GM19467 (cell line): ENCODE results near the gene FAM107B.

Source experiments
- ATAC-seq: cut with Tn5 transposase; IDR thresholded peaks from one replicate; pipeline ENCODE4 v1.9.1; 2021; ENCODE audit warnings: mild to moderate bottlenecking, moderate library complexity; ENCODE audit not compliant: unreplicated experiment

FAM107B gene

DNA sequence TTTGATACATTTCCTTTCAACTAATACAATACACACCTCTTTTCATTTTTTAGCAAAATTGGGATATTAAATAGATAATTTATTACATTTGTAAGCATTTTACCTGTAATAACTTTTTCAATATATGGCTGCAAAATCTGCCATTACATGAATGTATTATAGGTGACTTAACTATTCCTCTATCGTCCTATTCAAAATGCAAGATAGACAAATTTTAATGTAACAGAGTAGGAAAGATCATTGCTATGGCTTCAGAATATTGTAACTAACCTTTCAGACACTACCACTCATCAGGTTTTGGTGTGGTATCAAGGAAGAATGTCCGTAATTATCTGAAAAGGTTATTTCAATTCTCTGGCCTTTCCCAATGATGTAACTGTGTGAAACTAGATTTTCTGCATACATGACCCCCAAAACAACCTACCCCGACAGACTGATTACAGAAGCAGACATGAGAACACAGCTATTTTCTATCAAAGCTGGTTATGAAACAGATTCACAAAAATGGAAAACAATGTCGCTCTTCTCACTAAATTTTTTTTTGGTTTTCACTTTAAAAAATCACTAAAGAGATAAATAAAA is 211.2 kb downstream of the FAM107B start:
- ATAC-seq = no peak

DNA sequence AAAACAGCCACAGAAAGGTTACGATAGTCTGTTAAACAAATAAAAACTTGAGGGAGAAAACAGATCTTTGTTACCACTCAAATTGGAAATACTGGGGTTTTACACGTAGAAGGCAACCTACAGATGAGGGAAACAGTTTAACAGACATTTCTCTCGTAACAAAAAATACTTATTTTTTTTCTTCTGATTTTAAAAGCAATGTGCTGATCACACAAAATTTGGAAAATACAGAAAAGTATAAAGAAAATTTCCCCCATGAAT is 211.7 kb downstream of the FAM107B start:
- no peak for ATAC-seq

DNA sequence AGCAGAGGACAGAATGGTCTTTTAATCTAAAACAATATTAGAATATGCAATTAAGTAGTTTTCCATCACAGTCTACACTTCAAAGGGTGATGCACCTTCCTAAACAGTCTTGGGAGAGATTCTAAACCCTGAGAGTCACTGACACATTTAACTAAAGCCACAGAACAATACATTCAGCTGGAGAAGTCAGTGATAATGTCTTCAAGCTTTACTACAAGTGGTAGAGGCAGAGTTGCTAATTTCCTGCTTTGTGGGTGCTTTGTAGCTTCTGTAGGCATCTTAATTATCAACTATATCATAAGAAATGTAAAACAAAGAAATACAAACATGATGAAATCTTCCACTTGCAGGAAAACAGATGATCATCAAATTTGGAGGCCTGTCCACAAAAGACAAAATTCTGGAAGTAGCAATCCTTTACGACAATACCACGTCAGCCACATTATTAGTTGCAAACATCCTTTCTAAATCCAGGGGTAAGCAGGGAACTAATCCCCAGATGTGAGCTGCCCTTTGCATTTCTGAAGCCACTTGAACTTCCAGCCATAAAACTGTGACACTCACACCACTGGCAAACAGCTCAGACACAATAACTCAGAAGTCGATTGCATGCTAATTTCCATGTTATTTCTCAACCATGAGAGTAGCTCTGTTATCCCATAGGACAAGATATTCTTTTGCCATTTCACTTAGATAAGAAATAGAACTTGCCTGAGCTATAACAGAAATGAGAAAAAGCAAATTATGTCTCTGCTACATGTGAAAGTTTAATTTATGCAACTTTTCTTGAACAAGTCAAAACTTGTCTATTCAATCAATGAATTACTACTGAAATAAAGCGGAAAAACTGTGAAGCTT is 212.2 kb downstream of the FAM107B start:
- ATAC-seq = no peak

DNA sequence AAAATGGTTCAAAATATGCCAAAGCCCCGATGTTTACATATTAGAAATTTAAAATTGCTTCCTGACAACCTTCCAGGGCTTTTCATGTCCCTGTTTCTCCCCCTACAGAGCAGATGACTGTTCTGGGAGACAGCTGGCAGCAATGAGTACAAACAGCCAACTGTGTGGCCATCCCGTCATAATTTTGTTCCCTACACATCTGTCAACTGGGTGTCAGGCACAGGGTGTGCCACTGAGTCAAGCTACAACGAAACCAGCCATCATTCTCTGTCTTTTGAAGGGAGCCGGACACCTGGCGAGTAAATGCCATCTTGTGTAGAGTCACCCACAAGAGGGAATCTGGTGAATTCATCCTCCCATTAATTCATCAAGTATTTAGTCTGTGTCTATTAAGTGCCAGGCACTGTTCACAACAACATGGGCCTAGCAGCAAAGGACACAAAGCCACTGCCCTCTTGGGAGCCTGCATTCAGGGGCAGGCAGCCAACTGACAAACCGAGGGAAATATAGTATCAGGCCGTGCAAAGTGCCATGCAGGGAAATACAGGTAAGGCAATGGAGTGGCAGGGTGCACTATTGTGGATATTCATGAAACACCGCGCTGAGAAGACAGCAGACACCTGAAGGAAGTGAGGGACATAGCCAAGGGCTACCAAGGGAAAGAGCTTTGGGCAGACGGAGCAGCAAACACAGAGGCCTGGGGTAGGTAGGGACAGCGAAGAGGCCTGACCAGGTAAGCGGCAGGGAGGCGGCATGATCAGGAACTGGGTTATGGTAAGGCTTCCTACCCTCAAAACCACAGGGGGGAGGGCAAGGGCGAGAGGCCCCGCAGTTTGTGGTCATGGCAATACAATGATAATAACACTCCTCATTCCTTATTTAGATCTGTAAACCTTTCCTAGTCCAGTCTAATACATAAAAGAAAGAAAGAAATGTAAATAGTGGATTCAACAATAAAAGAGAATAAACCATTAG is 213.6 kb downstream of the FAM107B start:
- ATAC-seq = no peak

DNA sequence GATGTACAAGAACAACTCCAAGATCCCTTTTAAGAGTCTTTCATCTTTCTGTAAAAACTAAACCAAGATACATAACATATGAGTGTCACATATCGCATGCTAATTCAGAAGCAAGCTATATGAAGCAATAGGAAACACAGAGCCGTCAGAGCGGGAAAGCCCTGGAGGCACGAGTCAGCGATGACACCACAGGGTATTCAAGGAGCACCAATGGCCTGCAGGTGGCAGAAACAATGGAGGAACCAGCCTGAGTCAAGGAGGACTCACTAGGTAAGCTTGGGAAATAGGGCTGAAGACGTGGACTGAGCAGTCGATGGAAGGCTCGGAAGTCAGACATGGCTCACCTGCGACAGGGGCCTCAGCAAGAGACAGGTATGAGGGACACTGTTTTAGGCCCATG is 214.4 kb downstream of the FAM107B start:
- no peak for ATAC-seq

DNA sequence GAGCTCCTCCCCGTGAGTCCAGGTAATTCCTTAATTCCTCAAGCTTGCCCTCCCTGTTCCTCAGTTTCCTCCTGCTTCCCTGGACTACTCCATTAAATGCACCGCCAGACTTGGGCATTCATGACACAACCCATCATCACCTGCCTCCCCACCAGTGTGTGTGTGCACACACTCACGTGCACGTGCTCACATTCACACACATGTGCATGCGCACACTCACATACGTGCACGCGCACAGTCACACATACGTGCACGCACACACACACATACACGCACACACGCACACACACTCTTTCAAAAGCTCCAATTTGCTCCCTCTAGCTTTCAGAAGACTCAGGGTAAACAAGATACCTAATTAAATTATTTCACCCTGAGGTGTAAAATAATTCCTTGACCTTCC is 216.7 kb downstream of the FAM107B start:
- ATAC-seq = no peak

DNA sequence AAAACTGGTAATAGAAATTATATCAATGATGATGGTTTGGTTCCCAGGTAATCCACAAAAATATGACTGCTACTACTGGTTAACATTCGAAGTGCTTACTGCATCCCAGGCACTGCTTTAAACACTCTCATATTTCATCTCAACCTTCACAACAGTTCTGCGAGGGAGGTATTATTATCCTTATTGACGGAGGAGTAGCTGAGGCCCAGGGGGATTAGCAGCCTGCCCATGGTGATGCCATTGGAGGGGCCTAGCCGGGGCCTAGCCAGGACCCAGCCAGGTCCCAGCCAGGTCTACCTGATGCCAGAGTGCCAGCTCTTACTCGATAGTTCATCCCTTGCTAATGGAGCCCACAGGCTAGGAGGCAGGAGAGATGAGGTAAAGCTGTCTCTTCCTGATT is 217.1 kb downstream of the FAM107B start:
- no peak for ATAC-seq

DNA sequence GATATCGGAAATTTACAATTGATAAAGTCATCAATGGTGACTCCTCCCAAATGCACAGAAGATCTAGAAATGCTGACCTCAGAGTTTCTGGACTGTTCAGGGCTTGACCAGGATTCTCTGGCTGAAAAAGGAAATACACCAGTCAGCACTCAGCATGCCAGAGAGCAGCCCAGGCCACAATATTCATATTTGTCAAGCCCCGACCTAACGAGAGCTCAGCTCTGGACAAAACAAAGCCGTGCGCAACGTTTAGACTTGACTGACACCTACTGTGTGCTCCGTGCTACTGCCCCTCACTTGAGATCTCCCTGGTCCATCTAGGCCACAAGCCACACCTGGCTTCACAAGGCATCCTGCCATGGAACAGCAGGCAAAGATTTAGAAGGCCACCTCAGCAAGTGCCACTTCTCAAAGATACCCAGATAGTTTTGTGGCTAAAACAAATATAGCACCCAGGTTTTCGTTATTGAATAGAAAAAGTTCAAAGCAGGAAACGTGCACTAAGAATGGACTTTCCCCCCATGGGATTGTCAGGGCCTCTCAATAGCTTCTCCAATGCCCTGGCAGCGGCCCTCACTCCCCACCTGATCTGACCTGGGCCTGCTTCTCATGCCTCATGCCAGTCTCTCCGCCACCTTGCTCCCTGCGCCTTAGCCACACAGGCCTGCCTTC is 218.3 kb downstream of the FAM107B start:
- no peak for ATAC-seq

DNA sequence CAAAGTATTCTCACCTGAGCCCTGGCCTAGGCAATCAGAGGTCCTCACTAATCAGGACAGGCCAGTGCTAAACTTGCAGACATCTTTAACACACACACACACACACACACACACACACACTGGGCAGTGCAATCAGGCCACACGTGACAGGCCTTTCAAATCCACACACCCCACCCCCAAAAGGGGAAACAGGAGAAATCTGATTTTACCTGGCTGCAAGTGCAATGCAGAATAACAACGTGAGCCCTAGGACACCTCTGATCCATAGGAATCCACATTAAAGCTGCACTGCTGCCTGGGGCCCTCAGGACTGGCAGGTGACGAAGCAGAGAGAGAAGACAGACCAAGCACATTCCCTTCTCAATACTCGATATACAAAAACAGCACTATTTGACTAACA is 218.9 kb downstream of the FAM107B start:
- ATAC-seq = no peak

DNA sequence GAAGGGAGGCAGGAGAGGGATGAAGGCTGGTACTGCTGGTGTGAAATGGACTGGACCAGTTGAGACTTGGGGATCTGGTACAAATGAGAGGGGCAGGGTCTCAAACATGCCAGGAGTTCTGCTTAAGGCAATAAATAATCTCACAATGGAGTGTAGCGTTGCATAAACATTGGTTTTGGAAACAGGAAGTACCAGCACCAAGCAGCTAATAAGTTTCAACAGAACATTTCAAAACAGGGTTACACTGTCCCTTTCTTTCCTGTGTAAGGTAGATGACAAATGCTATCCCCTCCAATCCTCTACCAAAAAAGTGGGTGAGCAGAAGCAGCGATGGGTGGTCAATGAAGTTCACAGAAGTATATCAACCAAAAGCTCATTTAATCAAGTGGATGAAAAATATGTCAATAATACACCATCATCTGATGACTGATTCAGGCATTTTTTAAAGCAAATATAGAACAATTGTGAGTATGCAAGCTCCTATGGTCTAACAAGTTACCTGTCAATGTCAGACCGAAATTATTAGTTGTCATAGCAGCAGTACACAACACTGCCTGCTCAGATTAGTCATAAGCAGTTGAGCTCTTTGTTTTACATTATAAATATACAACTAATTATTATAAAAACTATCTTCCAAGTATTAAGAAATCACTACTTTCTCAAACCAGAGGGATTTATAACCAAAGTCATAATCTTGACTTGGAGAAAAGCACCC is 220.0 kb downstream of the FAM107B start:
- ATAC-seq = no peak

DNA sequence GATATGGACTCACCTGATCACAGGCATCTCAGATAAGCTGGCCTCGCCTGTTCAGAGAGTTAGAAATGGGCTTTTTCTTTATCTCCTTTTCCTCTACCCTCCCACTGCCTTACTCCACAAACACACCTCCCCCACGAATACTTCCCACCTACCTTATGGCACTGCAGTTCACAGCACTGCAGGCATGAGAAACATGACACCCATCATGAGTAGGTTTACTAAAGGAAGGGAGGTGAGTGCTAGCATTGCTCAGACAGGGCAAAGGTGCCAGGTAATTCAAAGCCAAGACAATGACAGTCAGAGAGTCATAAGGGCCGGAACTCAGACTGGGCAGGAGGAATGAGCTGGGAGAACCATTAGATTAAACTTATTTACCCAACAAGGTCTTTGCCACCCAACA is 220.6 kb downstream of the FAM107B start:
- no peak for ATAC-seq

DNA sequence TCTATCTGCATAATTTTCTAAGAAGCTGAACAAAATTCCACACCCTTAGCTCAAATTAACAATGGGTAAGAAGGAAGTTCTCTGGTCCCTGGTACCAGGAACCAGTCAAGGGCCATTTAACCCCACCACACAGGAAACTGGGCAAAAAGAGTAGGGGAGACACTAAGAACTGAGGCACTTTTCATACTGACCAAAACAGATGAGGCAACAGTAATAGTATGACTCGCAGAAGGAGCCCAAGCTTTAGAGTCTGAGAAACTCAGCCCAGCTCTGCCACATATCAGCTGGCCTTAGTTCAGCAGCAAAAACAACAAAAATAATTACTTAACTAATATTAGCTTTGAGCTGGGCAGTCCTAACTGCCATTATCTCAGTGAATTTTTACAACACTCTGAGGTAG is 221.2 kb downstream of the FAM107B start:
- ATAC-seq = no peak

DNA sequence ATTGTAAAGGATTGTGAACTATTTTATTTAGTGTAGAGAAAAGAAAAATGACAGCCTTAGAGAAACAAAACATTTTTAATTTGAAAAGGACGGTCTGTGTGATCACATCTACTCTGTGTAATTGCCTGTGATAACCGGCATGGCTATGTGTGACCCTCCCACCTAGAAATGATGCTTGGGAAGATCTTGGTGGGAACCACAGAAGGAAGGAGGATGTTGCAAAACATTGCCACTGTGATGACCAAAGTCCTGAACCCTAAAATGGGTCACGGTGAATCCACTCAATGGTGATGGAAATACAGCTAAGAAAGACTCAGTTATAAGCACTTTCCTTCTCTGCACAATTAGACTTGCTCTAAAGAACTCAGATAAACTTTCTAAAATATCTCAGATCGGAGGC is 222.7 kb downstream of the FAM107B start:
- no peak for ATAC-seq

DNA sequence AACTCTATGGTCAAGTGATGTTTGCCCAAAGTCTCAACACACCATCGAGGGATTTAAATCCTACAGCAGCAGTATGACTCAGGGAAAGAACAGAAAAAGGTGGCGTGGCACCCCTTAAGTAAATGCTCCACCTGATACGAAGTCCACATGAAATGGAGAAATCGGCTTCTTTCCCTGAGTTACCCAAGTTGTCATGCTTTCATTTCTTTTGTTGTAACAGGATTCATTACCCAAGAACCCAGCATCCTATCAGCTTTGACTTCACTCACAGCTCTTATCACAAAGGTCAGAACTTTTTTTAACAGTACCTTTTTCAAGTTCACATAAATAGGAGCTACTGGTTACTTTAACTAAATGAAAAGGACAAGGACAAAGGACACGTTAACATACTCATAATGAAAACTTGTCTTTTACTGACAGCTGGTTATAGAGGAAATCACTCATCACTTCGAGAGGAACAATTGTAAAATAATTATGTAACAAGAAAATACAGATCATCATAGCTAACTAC is 224.2 kb downstream of the FAM107B start:
- ATAC-seq = no peak

DNA sequence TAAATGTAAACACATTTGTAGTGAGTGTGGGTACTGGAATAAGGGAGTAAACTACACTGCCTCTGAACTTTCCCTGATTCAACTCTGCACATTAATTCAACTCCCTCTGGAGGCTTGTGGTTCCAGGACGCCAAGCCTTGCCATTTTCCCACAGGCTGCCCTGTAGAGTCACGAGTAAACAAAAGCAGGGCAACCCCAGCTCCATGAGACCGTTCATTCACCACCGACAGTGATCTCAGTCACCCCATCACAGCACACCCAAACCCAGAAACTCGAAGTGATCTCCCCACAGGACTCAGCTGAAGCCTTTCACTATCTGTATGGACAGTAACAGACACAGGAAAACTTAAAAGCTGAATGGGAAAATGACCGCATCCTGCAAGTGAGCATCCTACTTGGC is 225.2 kb downstream of the FAM107B start:
- no peak for ATAC-seq

DNA sequence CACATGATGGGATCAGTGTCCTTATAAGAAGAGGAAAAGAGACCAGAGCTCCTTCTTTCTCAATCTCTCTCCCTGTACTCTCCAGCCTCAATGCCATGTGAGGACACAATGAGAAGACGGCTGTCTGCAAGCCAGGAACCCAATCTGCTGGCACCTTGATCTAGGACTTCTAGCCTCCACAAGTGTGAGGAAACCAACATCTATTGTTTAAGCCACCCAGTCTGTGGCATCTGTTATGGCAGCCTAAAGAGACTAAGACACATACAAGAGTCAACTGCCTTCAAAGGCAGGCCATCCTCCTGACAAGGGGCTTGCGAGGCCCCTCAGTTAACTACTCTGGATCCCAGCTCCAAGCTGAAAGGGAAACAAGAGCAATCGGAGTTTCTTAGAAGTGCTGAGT is 225.7 kb downstream of the FAM107B start:
- no peak for ATAC-seq

DNA sequence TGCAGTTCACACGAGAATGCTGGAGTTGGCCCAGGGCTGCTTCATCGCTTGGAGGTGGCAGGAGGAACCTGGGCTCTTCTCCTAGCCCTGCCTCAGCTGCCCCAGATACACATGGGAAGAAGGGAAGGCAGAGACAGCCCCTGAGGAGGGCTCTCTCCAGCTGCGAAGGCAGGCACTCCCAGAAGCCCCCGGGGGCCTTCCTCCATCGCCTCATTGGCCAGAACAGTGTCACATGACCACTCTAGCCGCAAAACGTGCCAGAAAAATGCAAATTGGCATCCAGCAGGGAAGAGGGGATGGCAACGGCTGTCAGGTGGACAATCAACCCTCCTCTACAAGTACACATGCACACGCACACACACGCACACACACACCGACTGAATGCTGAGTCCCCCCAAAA is 226.2 kb downstream of the FAM107B start:
- no peak for ATAC-seq

DNA sequence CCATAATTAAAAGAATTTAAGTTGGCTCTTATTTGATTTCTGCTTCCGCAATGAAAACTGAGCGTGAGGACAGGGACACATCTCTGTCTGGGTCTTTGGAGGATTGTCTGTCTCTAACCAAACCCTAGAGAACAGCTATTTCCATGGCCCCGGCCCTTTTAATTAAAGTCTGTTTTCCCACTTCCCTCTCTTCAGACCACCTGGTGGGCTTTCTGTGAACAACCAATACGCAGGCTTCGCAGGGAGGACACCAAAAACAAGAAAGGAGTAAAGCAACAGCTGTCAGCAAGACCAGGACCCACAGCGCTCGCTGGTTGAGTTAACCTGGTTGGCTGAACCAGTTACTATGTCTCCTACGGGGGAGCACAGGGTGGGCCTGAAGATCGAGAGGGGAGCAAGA is 226.9 kb downstream of the FAM107B start:
- no peak for ATAC-seq

DNA sequence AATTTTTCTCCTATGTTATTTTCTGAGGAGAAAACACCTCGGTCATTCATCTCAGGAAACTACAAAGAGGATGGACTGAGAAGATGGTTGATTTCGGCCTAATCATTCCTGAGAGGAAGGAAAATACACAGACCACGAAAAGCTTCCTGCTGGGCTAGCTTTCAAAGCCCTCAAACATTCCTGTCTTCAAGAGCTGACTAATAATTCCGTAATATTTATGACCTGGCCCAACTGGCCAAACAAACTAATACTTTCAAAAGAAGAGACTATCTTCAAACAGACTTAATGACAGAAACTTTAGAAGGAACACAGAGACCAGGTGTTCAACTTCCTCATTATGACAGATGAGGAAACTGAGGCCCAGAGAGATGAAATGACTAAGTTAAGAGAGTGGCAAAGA is 228.9 kb downstream of the FAM107B start:
- ATAC-seq = no peak

DNA sequence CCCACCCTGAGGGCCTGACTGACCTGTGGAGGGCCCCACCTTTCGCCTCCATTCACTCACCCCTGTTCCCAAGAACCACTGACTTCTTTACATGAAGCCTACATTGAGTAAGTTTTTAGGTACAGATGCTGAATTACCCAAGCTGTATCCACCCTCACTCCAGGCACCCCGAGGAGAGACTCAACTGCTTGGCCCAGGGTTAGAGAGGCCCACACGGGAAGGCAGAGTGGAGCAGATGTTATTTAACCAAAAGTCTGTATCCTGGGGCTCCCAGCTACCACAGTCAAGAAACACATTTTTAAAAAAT is 230.8 kb downstream of the FAM107B start:
- ATAC-seq = no peak
